NCI-H2227 treated with DMSO at 0.1 percent for 48 hours (cell line): ENCODE measurements around the gene TSPEAR.
A peak's percentile ranks its signal among the peaks of the same experiment; 100 is the strongest.

ENCODE experiments used
- DNase-seq: peaks from one replicate; lab custom pipeline; 2025; lab: John Stamatoyannopoulos, UW

The TSPEAR gene

DNA sequence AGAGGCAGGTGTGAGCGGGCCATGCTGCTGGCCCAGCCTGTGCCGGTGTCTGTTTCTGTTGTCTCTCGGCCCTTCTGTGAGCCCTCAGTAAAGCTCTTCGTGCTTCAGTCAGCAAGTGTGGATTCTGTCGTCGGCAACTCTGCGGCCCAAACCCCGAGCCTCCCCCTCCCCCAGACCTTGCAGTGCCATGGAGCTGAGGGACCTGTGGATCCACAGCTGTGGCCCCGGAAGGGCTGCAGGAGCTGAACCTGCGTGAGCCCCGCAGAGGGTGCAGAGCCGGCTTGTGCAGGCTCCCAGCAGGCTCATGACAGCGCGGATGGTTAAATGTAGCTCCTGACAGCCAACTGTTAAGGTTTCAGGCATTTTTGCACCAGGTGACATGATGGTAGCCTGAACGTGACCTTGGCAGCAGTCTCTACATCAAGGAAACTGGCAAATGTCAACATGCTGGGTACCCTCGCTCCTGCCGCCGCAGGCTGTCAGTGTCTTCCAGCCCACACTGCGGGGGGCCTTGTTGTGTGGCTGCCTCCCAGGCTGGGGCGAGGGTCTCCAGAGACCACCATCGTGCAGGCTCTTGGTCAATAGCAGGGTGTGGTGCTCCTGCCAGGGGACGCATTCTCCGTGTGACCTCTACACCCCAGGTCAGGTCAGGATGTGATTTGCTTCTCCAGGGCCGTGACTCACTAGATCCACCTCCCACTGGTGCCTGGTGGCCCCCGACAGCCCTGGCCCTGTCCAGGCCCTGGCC, 249.1 kb downstream of the TSPEAR start:
- DNase-seq: no peak

DNA sequence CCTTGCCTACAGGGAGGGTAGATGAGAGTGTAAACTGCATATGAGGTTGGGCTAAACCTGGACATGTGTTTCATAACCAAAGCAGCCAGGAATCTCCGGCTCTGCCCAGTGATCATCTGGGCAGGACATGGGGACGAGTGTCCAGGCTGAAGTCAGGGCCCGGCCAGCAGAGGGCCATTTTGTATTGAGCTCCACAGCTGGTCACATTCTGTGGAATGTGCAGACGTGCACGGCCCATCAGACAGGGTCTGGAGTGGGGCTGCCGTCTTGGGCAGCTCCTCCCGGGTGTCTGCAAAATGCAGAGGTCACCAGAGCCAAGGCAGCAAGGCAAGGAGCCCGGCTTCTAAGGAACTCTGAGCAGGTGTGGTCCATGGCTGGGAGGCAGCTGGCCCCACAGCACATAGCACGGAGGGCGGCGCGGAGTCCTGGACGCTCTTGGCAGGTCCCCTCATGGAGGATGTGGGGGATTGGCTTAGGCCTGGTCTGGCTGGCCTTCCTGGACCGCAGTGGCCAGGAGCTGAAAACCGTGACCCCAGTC, 249.8 kb downstream of the TSPEAR start:
- no peak for DNase-seq

DNA sequence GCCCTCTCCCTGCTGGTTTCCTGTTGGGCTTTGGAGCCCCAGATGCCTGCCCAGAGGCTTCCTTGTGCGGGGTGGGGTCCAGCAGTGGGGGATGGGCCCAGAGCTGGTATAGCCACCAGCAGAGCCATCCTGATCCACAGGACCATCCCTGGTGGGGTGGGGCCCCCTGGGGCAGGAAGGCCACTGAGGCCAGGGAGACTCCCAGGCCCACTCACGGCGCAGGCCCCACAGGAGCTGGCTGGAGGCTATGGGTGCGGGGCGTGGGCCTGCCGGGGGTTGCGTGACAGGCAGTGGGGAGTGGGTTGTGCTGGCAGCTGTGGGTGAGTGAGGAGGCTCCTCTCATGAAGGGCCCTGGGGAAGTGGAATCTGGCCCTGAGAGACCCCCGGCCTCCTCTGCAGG, 250.4 kb downstream of the TSPEAR start:
- DNase-seq: no peak

DNA sequence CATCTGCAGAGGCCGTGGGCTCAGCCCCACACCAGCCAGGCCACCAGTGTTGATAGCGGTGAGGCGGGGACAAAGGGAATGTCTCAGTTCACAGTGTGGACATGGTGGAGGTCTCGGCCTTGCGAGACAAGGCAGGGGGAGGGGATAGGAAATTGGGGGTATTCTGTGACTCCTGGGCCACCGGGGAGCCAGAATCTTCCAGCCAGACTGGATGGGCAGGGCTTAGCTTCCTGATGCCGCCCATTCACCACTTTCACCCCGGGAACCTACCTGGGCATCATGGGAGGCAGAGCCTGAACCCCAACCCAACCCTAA, 251.0 kb downstream of the TSPEAR start:
- no peak for DNase-seq

DNA sequence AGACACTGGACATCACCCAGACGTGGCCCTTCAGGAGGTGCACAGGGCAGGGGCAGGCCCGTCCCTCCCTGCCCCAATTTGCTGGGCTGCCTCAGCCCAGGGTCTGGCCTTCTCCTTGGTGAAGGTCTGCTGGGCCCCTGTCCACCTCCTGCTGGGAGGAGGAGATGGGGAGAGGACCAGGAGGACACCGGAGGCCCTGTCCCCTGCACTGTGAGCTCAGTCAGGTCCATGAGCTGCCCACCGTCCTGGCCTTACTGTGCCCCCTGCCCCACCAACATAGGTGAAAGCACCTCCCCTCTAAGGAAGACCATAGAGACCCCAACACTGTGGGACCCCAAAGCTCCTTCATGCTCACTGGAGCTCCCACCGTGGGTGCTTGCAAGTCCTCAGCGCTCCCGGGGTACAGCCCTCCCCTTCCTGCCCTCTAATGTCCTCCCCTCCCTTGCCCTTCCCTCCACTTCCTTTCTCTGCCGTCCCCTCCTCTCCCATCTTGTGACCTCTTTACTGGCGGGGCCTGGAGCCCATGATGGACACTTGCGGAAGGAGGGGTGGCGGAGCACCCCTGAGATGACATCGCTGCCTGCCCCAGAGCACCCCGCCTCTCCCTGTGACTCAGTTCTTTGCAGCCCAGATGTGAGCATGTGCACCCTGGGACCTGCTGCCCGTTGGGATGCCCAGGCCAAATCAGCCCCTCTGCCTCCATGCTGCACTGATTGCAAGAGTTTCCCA, 251.5 kb downstream of the TSPEAR start:
- DNase-seq: no peak

DNA sequence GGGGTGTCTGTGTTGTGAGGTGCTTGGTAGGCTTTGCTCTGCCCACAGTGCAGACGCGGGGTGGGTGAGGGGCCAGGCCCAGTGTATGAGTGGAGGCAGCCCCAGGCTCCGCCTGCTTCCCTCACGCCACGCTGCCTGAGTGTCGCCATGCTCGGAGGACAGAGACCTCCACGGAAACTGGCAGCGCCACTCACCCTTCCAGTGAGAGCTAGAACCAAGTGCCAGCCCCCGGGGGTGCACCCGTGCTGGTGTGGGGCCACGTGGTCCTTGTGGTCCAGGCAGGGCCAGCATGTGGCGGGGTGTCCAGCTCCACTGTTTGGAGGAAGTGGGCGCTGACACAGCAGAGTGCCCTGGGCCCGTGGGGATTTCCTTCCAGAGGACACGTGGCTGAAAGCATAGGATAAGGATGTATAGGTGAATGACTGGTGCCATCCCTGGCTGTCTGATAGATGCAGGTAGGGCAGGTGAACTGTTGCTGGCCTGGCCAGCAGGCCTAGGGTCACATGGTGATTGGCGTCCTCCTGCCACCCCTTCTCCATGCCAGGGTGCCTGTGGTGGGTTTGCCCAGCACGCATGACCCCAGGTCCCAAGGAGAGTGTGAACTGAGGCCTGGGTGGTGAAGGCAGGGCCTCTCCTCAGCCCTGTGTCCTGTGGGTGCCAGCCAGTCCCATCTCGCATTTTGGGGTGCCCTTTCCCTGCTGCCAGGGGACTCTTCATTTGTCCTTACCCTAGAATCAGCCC, 252.2 kb downstream of the TSPEAR start:
- no peak for DNase-seq

DNA sequence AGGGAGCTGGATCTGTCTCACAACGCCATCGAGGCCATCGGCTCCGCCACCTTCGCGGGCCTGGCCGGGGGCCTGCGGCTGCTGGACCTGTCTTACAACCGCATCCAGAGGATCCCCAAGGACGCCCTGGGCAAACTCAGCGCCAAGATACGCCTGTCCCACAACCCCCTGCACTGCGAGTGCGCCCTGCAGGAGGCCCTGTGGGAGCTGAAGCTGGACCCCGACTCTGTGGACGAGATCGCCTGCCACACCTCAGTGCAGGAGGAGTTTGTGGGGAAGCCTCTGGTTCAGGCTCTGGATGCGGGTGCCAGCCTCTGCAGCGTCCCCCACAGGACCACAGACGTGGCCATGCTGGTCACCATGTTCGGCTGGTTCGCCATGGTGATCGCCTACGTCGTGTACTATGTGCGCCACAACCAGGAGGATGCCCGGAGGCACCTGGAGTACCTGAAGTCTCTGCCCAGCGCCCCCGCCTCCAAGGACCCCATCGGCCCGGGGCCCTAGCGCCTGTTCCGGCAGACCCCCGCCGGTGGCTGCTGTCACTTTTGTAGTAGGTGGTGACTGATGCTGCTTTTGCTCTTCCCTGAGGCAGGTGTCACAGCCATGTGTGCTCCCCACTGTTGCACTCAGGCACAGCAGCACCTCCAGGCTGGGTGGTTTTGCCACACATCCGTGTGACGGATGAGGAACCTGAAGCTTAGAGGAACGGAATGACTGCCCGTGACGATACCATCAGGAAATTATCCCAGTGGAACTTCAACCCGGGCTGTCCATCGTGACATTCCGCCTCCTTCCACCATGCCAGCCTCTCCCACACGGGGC, 254.2 kb downstream of the TSPEAR start:
- no peak for DNase-seq

DNA sequence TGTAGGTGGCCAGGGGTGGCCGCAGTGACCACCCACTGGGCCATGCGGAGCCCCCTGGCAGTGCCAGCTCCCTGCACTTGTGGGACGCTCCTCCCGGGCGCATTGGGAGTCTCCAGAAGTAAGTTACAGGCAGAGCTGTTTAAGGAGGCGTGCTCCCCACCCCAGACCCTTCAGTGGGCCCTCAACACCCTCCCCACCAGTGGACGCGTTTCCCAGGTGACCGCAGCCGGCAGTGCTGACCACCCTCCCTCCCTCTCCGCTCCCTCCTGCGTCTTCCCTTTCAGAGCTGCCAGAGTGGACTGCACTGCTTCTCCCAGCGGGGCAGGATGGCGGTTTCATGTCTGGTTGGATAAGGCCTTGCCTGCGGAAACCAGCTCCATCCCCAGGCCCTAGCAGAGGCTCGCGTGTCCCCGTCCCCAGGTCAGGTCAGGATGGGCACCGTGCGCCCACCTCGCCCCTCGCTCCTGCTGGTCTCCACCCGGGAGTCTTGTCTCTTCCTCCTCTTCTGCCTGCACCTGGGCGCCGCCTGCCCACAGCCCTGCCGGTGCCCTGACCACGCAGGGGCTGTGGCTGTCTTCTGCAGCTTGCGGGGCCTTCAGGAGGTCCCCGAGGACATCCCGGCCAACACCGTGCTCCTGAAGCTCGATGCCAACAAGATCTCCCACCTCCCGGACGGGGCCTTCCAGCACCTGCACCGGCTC, 255.0 kb downstream of the TSPEAR start:
- DNase-seq: no peak

DNA sequence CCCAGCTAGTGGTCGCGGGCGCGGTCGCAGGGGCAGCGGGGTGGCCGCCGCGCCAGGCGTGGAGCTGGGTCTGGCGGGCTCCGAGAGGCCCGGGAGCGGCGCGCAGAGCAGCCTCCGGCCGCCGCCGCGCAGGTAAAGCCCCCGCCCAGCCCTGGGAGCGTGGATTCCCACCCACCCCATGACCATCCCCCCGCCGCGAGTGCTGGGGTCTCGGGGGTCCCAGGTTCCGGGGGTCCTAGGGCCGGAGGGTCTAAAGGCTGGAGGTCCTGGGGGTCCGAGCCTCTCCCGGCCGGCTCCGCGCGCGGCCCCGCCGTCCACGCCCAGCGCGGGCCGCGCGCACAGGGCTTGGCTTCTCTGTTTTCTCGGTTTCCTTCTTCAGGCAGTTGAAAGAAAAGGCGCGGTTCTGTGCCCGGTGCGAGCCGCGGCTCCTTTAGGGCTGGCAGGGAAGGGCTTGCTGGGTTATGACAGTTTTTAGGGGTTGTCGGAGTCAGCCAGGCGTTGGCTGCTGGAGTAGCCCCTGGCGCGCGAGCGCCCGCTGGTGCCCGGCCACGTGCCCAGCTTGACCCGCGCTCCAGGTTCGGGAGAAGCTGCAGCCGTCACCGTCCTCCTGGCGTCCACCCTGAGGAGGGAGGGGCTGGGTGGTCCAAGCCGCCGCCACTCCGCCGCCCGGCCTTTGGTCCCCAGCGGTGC, 255.7 kb downstream of the TSPEAR start:
- peak; percentile 17 for DNase-seq

DNA sequence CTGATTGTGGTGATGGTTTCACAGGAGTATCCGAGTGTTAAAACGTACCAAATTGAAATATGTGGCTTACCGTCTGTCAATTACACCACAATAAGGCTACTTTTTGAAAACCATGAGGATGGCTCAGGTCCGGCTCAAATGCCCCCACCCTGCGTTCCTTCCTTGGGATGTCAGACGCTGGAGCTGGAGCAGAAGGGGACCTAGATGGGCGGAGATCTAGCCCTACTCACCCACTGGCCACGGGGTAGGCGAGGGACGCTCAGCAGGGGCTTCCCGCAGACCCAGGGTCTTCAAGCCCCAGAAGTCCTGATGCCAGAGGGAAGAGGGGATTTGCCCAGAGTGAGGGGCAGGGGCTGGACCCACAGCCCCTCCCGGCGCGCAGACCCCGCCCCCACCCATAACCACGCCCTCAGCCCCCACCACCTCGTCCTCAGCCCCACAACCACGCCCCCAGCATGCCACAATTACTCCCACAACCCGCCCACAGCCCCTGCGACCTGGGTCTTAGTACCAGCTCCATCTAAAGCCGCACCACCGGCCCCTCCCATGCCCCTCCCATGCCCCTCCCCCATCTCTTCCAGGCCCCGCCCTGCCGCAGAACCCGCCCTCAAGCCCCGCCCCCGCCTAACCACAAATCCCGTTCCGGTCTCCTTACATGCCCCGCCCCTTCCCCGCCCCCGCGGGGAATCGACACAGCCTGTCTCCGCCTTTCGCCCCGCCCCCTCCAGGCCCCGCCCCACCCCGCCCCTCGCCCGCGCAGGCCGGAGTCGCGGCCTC, 256.4 kb downstream of the TSPEAR start, which contains the start of gene LRRC3:
Gene LRRC3 (plus strand): TSS at position 764 of the 777 bp plus-strand sequence. CDS start 1,135 bp downstream, outside the sequence.
- DNase-seq: peak; percentile 92

DNA sequence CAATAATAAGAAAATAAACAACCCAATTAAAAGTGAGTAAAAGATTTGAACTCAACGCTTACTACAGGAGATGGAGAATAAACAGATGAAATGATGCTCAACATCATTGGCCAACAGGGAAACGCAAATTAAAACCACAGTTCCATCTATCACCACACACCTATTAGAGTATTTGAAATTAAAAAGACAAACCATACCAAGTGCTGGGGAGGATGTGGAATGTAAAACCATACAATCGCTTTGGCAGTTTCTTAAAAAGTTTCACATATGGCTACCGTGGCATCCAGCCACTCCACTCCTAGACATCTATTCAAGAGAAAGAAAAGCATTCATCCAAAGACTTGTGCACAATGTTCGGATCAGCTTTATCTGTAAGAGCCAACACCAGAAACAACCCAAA, 257.3 kb downstream of the TSPEAR start:
- no peak for DNase-seq

DNA sequence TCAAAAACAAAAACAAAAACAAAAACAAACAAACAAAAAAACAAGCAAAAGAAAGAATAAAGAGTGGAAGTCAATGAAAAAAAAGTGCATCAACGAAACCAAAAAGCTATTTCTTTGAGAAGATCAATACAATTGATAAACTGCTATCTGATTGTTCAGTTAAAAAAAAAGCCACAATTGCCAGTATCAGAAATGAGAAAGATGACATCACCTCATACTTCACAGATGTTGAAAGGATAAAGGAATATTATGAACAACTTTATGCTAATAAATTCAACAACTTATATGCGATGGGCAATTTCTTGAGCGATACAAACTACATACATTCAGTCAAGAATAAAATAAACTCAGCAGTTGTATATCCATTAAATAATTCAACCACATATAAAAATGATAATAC, 258.3 kb downstream of the TSPEAR start:
- no peak for DNase-seq

DNA sequence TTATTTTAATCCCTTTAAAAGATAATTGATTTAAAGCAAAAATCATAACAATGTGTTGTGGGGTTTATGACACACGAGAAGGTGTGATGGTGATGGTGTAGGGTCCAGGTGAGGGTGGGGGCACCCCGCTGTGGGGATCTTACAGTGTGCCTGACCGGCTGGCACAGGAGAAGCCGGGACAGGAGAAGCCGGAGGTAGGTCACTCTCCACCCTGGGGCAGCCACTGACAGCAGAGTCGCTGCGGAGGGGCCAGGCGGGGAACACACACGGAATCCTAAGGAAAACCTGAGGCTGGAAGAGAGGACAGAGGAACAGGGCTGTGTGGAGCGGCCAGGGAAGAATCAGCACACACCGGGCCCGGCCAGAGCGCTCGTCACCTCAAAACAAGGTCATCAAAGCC, 260.4 kb downstream of the TSPEAR start:
- DNase-seq: no peak

DNA sequence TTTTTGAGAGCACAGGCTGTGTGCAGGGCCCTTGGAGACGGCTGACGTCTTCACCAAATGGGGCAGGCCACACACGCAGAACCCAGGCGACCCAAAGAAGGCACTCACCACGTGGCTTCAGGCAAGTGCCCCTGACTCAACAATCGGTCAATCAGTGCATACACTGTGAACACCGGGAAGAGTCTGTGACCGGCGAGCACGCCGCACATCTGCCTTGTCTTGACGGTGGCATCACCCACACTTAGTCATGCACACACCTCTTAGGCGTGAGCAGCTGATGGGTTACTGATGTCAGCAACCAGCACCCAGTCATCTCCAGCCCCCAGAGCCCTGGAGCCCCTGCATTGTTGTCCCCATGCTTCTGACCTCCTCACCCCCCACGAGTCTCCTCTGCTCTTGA, 261.0 kb downstream of the TSPEAR start:
- DNase-seq: no peak

DNA sequence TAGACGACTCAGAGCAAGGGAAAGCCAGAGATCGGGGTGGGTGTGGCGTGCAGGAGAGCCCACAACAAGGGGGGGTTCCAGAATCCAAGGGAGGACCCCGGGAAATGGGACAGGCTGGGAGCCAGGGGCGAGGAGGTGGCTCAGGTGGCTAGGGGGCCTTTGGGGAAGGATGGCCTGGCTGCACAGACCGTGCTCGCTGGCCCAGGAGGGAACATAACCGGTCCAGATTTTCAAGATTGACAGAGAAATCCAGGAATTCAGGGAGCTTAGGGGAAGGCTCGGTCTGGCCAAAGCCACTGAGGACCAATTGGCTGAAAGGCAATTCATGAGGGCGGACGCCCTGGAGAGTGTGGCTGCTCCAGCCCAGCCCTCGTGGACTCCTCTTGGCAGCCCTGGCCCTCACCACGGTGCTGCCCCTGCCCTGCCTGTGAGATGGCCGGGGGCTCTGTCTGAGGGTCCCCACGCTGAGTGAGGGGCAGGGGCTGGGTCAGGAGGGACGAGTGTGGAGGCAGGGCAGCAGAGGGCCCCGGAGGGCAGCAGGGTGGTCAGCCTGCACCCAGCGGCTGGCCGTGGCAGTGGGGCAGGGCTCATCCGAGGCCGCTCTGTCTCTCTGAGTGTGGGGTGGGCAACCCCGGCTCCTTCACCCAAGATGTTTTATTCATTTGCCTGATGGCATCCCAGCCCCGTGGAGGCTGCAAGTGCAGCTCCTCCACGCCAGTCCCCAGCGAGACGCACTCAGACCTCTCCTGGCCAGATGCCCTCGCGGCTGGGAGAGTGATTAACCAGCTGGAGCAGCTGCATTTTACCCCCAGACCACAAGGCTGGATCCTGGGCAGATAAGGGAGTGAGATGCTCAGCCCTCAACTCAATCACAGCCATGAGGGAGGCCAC, 261.7 kb downstream of the TSPEAR start:
- no peak for DNase-seq

DNA sequence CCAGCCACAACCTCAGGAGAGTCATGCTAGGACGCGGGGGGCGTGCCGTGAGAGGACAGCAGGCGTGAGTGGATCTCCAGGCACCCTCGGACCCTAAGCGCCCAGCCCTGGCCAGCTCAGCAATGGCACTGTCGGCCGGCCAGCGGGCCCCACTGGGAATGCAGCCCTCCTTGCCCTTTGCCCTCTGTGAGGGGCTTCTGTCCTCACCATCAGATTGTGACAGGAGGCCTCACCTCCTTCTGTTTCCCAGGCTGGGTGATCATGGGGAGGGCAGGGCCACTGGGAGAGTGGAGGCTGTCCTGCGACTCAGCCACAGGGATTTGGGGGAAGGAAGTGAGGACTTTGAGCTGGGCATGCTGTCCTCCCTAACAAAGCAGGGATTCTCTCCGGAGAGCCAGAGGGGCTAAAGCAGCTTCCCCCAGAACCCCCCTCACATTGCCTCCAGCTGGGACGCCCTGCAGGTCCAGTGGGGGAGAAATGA, 262.7 kb downstream of the TSPEAR start:
- no peak for DNase-seq
